Suprapubic skin (tissue), 4 donors: ENCODE results near the gene NES. TPM values are rescaled to one million over a fixed set of nuclear protein-coding genes. Genes with fewer than 3 reads are reported as not detected.

ENCODE experiments used
- DNase-seq, 2 donors: peaks; one replicate each; pipeline ENCODE4 v3.0.0-alpha.2; 2019; ENCODE audit warnings: low spot score in 2 of 2
- H3K27ac ChIP-seq: fragments of 200-600 bp; sonication (generic); one replicate; pipeline ENCODE4 v1.5.1; 2019
- H3K27me3 ChIP-seq: fragments of 200-600 bp; sonication (generic); one replicate; pipeline ENCODE4 v1.5.1; 2019
- H3K36me3 ChIP-seq: fragments of 200-600 bp; sonication (generic); one replicate; pipeline ENCODE4 v1.5.1; 2019
- H3K4me1 ChIP-seq: fragments of 200-600 bp; sonication (generic); one replicate; pipeline ENCODE4 v1.5.1; 2019
- H3K4me3 ChIP-seq: fragments of 200-600 bp; sonication (generic); one replicate; pipeline ENCODE4 v1.5.1; 2019; ENCODE audit warnings: mild to moderate bottlenecking
- H3K9me3 ChIP-seq: fragments of 200-600 bp; sonication (generic); one replicate; pipeline ENCODE4 v1.5.1; 2019
- CTCF ChIP-seq, 2 donors: fragments of 200-600 bp in 1 of 2; fragments of 450-650 bp in 1 of 2; sonication (generic) in 1 of 2; IDR thresholded peaks; one replicate each; pipeline ENCODE4 v1.5.1; 2016 to 2019; ENCODE audit warnings: antibody characterized with exemption in 2 of 2, mild to moderate bottlenecking in 1 of 2, moderate library complexity in 1 of 2
- EP300 ChIP-seq: sonication (generic); formaldehyde crosslinking; IDR thresholded peaks from one replicate; pipeline ENCODE4 v1.6.1; 2017; ENCODE audit warnings: antibody characterized with exemption
- POLR2A ChIP-seq, 2 donors: fragments of 450-650 bp; IDR thresholded peaks; one replicate each; pipeline ENCODE4 v1.6.1; 2017; ENCODE audit warnings: antibody characterized with exemption in 2 of 2, mild to moderate bottlenecking in 2 of 2, moderate library complexity in 2 of 2
- POLR2AphosphoS5 ChIP-seq, 3 donors: sonication (generic); formaldehyde crosslinking; IDR thresholded peaks; one replicate each; pipeline ENCODE4 v1.6.1; 2017; ENCODE audit warnings: antibody characterized with exemption in 3 of 3
- WGBS: methylation state at CpG from one replicate; pipeline ENCODE4 v1.1.5; 2018; 5-methylcytosine and 5-hydroxymethylcytosine counted together
- total RNA-seq, 4 donors: library from RNA; depleted of rRNA; stranded (reverse); fragments of >200 nt; gene quantifications; one replicate each; pipeline ENCODE4 v1.1.0, GENCODE V29; 2016

Gene NES
- total RNA-seq, 4 donors from 2014 or later, result 1.9 to 7.4 (median 4.8) TPM

GRCh38 chr1:156700736-156701531, 23.7 kb upstream of the NES start:
- TF ChIP-seq POLR2A (IDR thresholded peaks at IDR 0.05) (no peak), CTCF (IDR thresholded peaks at IDR 0.05) (no peak), EP300 (no peak), POLR2AphosphoS5 (IDR thresholded peaks at IDR 0.05) (no peak)
- Histone ChIP-seq H3K27me3 (peaks cover 3% of the 10 kb centered on the region), H3K27ac (no peak overlapping the region)

GRCh38 chr1:156698995-156699394, 21.8 kb upstream of the NES start:
- Histone ChIP-seq H3K4me1 (peaks cover 20% of the 10 kb centered on the region), H3K27me3 (no peaks in the 10 kb centered on the region), H3K27ac (no peak overlapping the region), H3K4me3 (no peak overlapping the region), H3K9me3 (no peaks in the 10 kb centered on the region), H3K36me3 (peaks cover 11% of the 10 kb centered on the region)
- 57% methylated on average over 1 of the region's 1 CpG for WGBS
- no peak for DNase-seq
- TF ChIP-seq EP300, result no peak
- TF ChIP-seq POLR2A (IDR thresholded peaks at IDR 0.05), result no peak
- TF ChIP-seq POLR2AphosphoS5 (IDR thresholded peaks at IDR 0.05), result no peak
- no peak for TF ChIP-seq CTCF (IDR thresholded peaks at IDR 0.05)

More at GRCh38 chr1:156700736-156701531, 23.7 kb upstream of the NES start:
- Histone ChIP-seq H3K36me3 (peaks cover 11% of the 10 kb centered on the region), H3K4me1 (peaks cover 30% of the 10 kb centered on the region), H3K9me3 (no peaks in the 10 kb centered on the region), H3K4me3 (no peak overlapping the region)
- WGBS, result 64% methylated on average over 8 of the region's 8 CpGs
- DNase-seq, result no peak

- no peak for DNase-seq
- H3K4me3 ChIP-seq, result no peak overlapping the region
- peaks cover 11% of the 10 kb centered on the region for H3K36me3 ChIP-seq
- 86% methylated on average over 8 of the region's 8 CpGs for WGBS
- no peaks in the 10 kb centered on the region for H3K27me3 ChIP-seq
- no peak overlapping the region for H3K27ac ChIP-seq
- TF ChIP-seq POLR2AphosphoS5 (IDR thresholded peaks at IDR 0.05) (no peak), POLR2A (IDR thresholded peaks at IDR 0.05) (no peak), CTCF (IDR thresholded peaks at IDR 0.05) (no peak), EP300 (no peak)
- no peaks in the 10 kb centered on the region for H3K9me3 ChIP-seq
- peaks cover 24% of the 10 kb centered on the region for H3K4me1 ChIP-seq
Measured at GRCh38 chr1:156697481-156697880, 20.3 kb upstream of the NES start.

GRCh38 chr1:156696755-156697154, 19.5 kb upstream of the NES start:
- no peak overlapping the region for H3K27ac ChIP-seq
- peaks cover 31% of the 10 kb centered on the region for H3K4me1 ChIP-seq
- DNase-seq, result no peak
- H3K4me3 ChIP-seq, result no peak overlapping the region
- WGBS, result 81% methylated on average over 8 of the region's 8 CpGs
- no peaks in the 10 kb centered on the region for H3K9me3 ChIP-seq
- TF ChIP-seq POLR2AphosphoS5 (IDR thresholded peaks at IDR 0.05), result no peak
- TF ChIP-seq CTCF (IDR thresholded peaks at IDR 0.05), result no peak
- TF ChIP-seq POLR2A (IDR thresholded peaks at IDR 0.05), result no peak
- TF ChIP-seq EP300, result no peak
- H3K27me3 ChIP-seq, result no peaks in the 10 kb centered on the region
- H3K36me3 ChIP-seq, result peaks cover 11% of the 10 kb centered on the region

GRCh38 chr1:156694690-156694962, 17.4 kb upstream of the NES start:
- H3K4me1 ChIP-seq, result peaks cover 43% of the 10 kb centered on the region
- no peaks in the 10 kb centered on the region for H3K27me3 ChIP-seq
- no peak overlapping the region for H3K4me3 ChIP-seq
- 60% methylated on average over 5 of the region's 5 CpGs for WGBS
- no peak for DNase-seq
- TF ChIP-seq CTCF (IDR thresholded peaks at IDR 0.05) (no peak), POLR2AphosphoS5 (IDR thresholded peaks at IDR 0.05) (no peak), EP300 (no peak), POLR2A (IDR thresholded peaks at IDR 0.05) (no peak)
- H3K9me3 ChIP-seq, result no peaks in the 10 kb centered on the region
- H3K27ac ChIP-seq, result no peak overlapping the region
- H3K36me3 ChIP-seq, result peaks cover 6% of the 10 kb centered on the region
